RWPE2 (cell line): ENCODE results near the gene PRSS21.

ENCODE experiments used
- ATAC-seq: fragments of 200-7000 bp; cut with Tn5 transposase; 3 replicates; pipeline ENCODE4 v1.9.1; 2021; ENCODE audit warnings: low read depth
- DNase-seq: peaks from one replicate; pipeline ENCODE4 v3.0.0-alpha.2; 2020; ENCODE audit warnings: low spot score
- H3K27ac ChIP-seq: fragments of 450-650 bp; 2 replicates; pipeline ENCODE4 v1.5.1; 2017; ENCODE audit warnings: mild to moderate bottlenecking; ENCODE audit not compliant: poor library complexity, severe bottlenecking
- H3K27me3 ChIP-seq: fragments of 250-450 bp; sonication (Bioruptor Pico); 2 replicates; pipeline ENCODE4 v1.5.1; 2021; ENCODE audit warnings: mild to moderate bottlenecking, moderate library complexity; ENCODE audit not compliant: insufficient read depth, poor library complexity, severe bottlenecking
- H3K36me3 ChIP-seq: fragments of 250-450 bp; sonication (Bioruptor Pico); 2 replicates; pipeline ENCODE4 v1.5.1; 2020; ENCODE audit warnings: low read depth, mild to moderate bottlenecking, moderate library complexity
- H3K4me1 ChIP-seq: fragments of 250-450 bp; sonication (Bioruptor Pico); 2 replicates; pipeline ENCODE4 v1.5.1; 2021; ENCODE audit warnings: mild to moderate bottlenecking, moderate library complexity; ENCODE audit not compliant: insufficient read depth, poor library complexity, severe bottlenecking
- H3K4me3 ChIP-seq: fragments of 250-450 bp; sonication (Bioruptor Pico); 2 replicates; pipeline ENCODE4 v1.5.1; 2021; ENCODE audit warnings: mild to moderate bottlenecking, moderate library complexity; ENCODE audit not compliant: severe bottlenecking
- H3K9me3 ChIP-seq: fragments of 250-450 bp; sonication (Bioruptor Pico); 2 replicates; pipeline ENCODE4 v1.5.1; 2021; ENCODE audit warnings: mild to moderate bottlenecking, moderate library complexity; ENCODE audit not compliant: severe bottlenecking
- CTCF ChIP-seq: fragments of 450-650 bp; IDR thresholded peaks from one replicate; pipeline ENCODE4 v1.5.1; 2017; ENCODE audit warnings: mild to moderate bottlenecking, moderate library complexity; ENCODE audit not compliant: poor library complexity, severe bottlenecking

Gene PRSS21

GRCh38 chr16:2826591-2827373 lies 9.7 kb downstream of the PRSS21 start:
- DNase-seq: no peak
- Histone ChIP-seq H3K36me3 (no peaks in the 10 kb centered on the region), H3K27ac (no peak overlapping the region), H3K4me3 (no peak overlapping the region), H3K9me3 (no peaks in the 10 kb centered on the region), H3K27me3 (no peaks in the 10 kb centered on the region), H3K4me1 (peaks cover 8% of the 10 kb centered on the region)
- TF ChIP-seq CTCF: no peak
- ATAC-seq: no peak

- peaks cover 8% of the 10 kb centered on the region for H3K4me1 ChIP-seq
- H3K4me3 ChIP-seq: no peak overlapping the region
- no peaks in the 10 kb centered on the region for H3K36me3 ChIP-seq
- no peak overlapping the region for H3K27ac ChIP-seq
- no peaks in the 10 kb centered on the region for H3K9me3 ChIP-seq
- H3K27me3 ChIP-seq: no peaks in the 10 kb centered on the region
- no peak for TF ChIP-seq CTCF
- ATAC-seq: no peak
- no peak for DNase-seq
Measured at GRCh38 chr16:2827374-2827791, 10.3 kb downstream of the PRSS21 start.

- DNase-seq: no peak
- H3K4me1 ChIP-seq: peaks cover 8% of the 10 kb centered on the region
- no peaks in the 10 kb centered on the region for H3K9me3 ChIP-seq
- H3K36me3 ChIP-seq: no peaks in the 10 kb centered on the region
- no peak overlapping the region for H3K27ac ChIP-seq
- no peak for ATAC-seq
- TF ChIP-seq CTCF: no peak
- no peaks in the 10 kb centered on the region for H3K27me3 ChIP-seq
- no peak overlapping the region for H3K4me3 ChIP-seq
Measured at GRCh38 chr16:2827831-2828520, 10.9 kb downstream of the PRSS21 start.

- H3K9me3 ChIP-seq: no peaks in the 10 kb centered on the region
- H3K27me3 ChIP-seq: no peaks in the 10 kb centered on the region
- ATAC-seq (no peak), DNase-seq (no peak)
- H3K27ac ChIP-seq: no peak overlapping the region
- peaks cover 8% of the 10 kb centered on the region for H3K4me1 ChIP-seq
- TF ChIP-seq CTCF: no peak
- no peaks in the 10 kb centered on the region for H3K36me3 ChIP-seq
- H3K4me3 ChIP-seq: no peak overlapping the region
Measured at GRCh38 chr16:2828521-2828840, 11.4 kb downstream of the PRSS21 start.
